Endothelial cell of umbilical vein (primary cell): ENCODE data around the gene NTRK2. TPM values are rescaled to one million over a fixed set of nuclear protein-coding genes. Genes with fewer than 3 reads are reported as not detected.

Source experiments
- BruUV-seq: library from RNA; stranded (reverse); fragments of 400-500 nt; replicated peaks from 2 replicates; lab custom pipeline; 2021; lab: Mats Ljungman, UMichigan
- CTCF ChIA-PET: fragments of 300-600, 350-600 bp; sonication (Branson Sonifier 250); formaldehyde crosslinking; loops from one replicate; lab custom pipeline; 2021; ENCODE audit warnings: antibody characterized with exemption, inconsistent platforms; lab: Charles Lee
- POLR2A ChIA-PET: fragments of 300-600, 350-600 bp; sonication (Branson Sonifier 250); formaldehyde crosslinking; loops from one replicate; lab custom pipeline; 2021; ENCODE audit warnings: antibody characterized with exemption, inconsistent platforms; lab: Charles Lee
- DNase-seq: peaks from one replicate; pipeline ENCODE4 v3.0.0-alpha.2; 2011; ENCODE audit warnings: low read depth, low spot score
- FAIRE-seq: peaks from 2 replicates; lab custom pipeline; 2011; peaks lifted over from hg19 to GRCh38; lab: Jason Lieb, UNC
- H2AFZ ChIP-seq: 2 replicates; pipeline ENCODE4 v1.6.0; 2012; ENCODE audit warnings: low read depth, low read length, control low read depth, inconsistent platforms
- H3K27ac ChIP-seq: 2 replicates; pipeline ENCODE4 v1.5.1; 2011; ENCODE audit warnings: low read depth, mild to moderate bottlenecking, control low read depth, low read length, moderate library complexity; ENCODE audit not compliant: insufficient read depth
- H3K27me3 ChIP-seq, 2 experiments: 2 replicates each; pipeline versions ENCODE4 v1.6.0 to v1.6.1; 2011; ENCODE audit warnings: low read length in 2 of 2, mixed read lengths in 1 of 2; ENCODE audit not compliant: control insufficient read depth in 2 of 2, insufficient read depth in 2 of 2
- H3K36me3 ChIP-seq, 2 experiments: 2 replicates in 1 of 2; 3 replicates in 1 of 2; pipeline ENCODE4 v1.5.1; 2011; ENCODE audit warnings: low read length in 2 of 2, mild to moderate bottlenecking in 1 of 2, moderate library complexity in 1 of 2; ENCODE audit not compliant: control insufficient read depth in 2 of 2, insufficient read depth in 2 of 2; ENCODE audit errors: extremely low read depth in 1 of 2
- H3K4me1 ChIP-seq: 3 replicates; pipeline ENCODE4 v1.5.1; 2011; ENCODE audit warnings: mild to moderate bottlenecking, low read length; ENCODE audit not compliant: control insufficient read depth, insufficient read depth; ENCODE audit errors: extremely low read depth
- H3K4me2 ChIP-seq: 2 replicates; pipeline ENCODE4 v1.6.1; 2011; ENCODE audit warnings: low read length, control low read depth, mixed read lengths; ENCODE audit not compliant: insufficient read depth
- H3K4me3 ChIP-seq, 3 experiments: fragments of 200-600 bp in 1 of 3; sonication (generic), shearing (Covaris generic) in 1 of 3; replicated peaks in 1 of 3; 2 replicates each; pipeline ENCODE4 v1.5.1; 2011 to 2016; ENCODE audit warnings: control low read depth in 3 of 3, low read length in 3 of 3, mild to moderate bottlenecking in 2 of 3, inconsistent platforms in 1 of 3, low read depth in 1 of 3, moderate library complexity in 1 of 3; ENCODE audit not compliant: insufficient read depth in 1 of 3
- H3K79me2 ChIP-seq: 2 replicates; pipeline ENCODE4 v1.6.0; 2012; ENCODE audit warnings: low read length, inconsistent platforms; ENCODE audit not compliant: control insufficient read depth, insufficient read depth
- H3K9ac ChIP-seq: replicated peaks from 2 replicates; pipeline ENCODE3; 2011; ENCODE audit warnings: low read length, control low read depth; ENCODE audit not compliant: insufficient read depth; ENCODE audit errors: extremely low read depth
- H3K9me1 ChIP-seq: replicated peaks from 3 replicates; pipeline ENCODE4 v1.6.0; 2011; ENCODE audit warnings: mild to moderate bottlenecking, low read length; ENCODE audit not compliant: control insufficient read depth, insufficient read depth; ENCODE audit errors: extremely low read depth
- H3K9me3 ChIP-seq: replicated peaks from 2 replicates; pipeline ENCODE4 v1.5.1; 2012; ENCODE audit warnings: low read length, inconsistent platforms; ENCODE audit not compliant: control insufficient read depth, insufficient read depth
- H4K20me1 ChIP-seq: replicated peaks from 2 replicates; pipeline ENCODE3; 2011; ENCODE audit warnings: mild to moderate bottlenecking, low read length; ENCODE audit not compliant: control insufficient read depth, insufficient read depth; ENCODE audit errors: extremely low read depth
- CTCF ChIP-seq, 2 donors: IDR thresholded peaks; 1 replicate in 1 of 2; 2 replicates in 1 of 2; pipeline ENCODE4 v1.5.1; 2011; ENCODE audit warnings: low read length in 2 of 2, mild to moderate bottlenecking in 2 of 2, moderate library complexity in 2 of 2, control low read depth in 1 of 2, inconsistent platforms in 1 of 2, low read depth in 1 of 2; ENCODE audit not compliant: insufficient read depth in 1 of 2; ENCODE audit errors: extremely low read depth in 1 of 2
- EZH2 ChIP-seq: IDR thresholded peaks from 2 replicates; pipeline ENCODE4 v1.6.1; 2012; ENCODE audit warnings: borderline replicate concordance, low read depth, mild to moderate bottlenecking, moderate library complexity, low read length, inconsistent platforms; ENCODE audit not compliant: severe bottlenecking
- FOS ChIP-seq: IDR thresholded peaks from 2 replicates; pipeline ENCODE4 v1.6.1; 2011; ENCODE audit warnings: mild to moderate bottlenecking, low read length, moderate library complexity, borderline replicate concordance; ENCODE audit not compliant: insufficient read depth
- GATA2 ChIP-seq: IDR thresholded peaks from 2 replicates; pipeline ENCODE4 v1.7.0; 2011; ENCODE audit warnings: low read depth, mild to moderate bottlenecking, moderate library complexity, mixed read lengths, low read length; ENCODE audit not compliant: insufficient read length, insufficient read depth
- JUN ChIP-seq: IDR thresholded peaks from 2 replicates; pipeline ENCODE4 v1.6.1; 2011; ENCODE audit warnings: borderline replicate concordance, low read depth; ENCODE audit not compliant: insufficient read length, insufficient read depth
- MYC ChIP-seq: IDR thresholded peaks from one replicate; pipeline ENCODE4 v1.6.1; 2011; ENCODE audit warnings: mild to moderate bottlenecking, low read depth, low read length
- POLR2A ChIP-seq: IDR thresholded peaks from 2 replicates; pipeline ENCODE4 v1.6.1; 2012; ENCODE audit warnings: low read depth, mild to moderate bottlenecking, control low read depth, low read length
- POLR2AphosphoS5 ChIP-seq: IDR thresholded peaks from 2 replicates; pipeline ENCODE4 v1.6.1; 2012; ENCODE audit warnings: low read depth, mild to moderate bottlenecking, control low read depth, low read length, moderate library complexity; ENCODE audit not compliant: insufficient read depth
- dilution Hi-C: fragments of 300-500 bp; cut with MboI; formaldehyde crosslinking; loops from one replicate; pipeline ENCODE4 v1.15.0; 2019; ENCODE audit warnings: low sequenced_read_pairs; ENCODE audit not compliant: extremely low pct_ligation_motif_present
- intact Hi-C: fragments of 100-400 bp; cut with micrococcal nuclease; formaldehyde crosslinking; loops from one replicate; pipeline ENCODE4 v1.10.0; 2022
- polyA plus RNA-seq, 4 experiments: library from polyadenylated mRNA; depleted of rRNA in 3 of 4; stranded (reverse) in 3 of 4; unstranded in 1 of 4; fragments of >200 nt; gene quantifications; 2 replicates each; pipeline versions ENCODE4 v1.2.1 to v1.2.3, GENCODE V29; 2011 to 2012; ENCODE audit warnings: missing spikeins in 1 of 4
- total RNA-seq: library from RNA; stranded (reverse); gene quantifications from 2 replicates; pipeline ENCODE4 v1.2.3, GENCODE V29; 2021
- TF ChIP-seq, protein P1 (sequence below): IDR thresholded peaks from 2 replicates; pipeline ENCODE4 v1.6.1; 2011; ENCODE audit not compliant: insufficient read depth, insufficient read length

The NTRK2 gene
- total and polyA plus RNA-seq, 2 donors (not counting 3 experiments of a cell fraction or from before 2014, with no cell fraction given), result 0.01 to 0.13 TPM

GRCh38 chr9:84947412-84947972 lies 278.0 kb downstream of the NTRK2 start:
- DNase-seq (no peak), FAIRE-seq (no peak)
- ChIA-PET POLR2A (no interaction called here), CTCF (interaction anchor here (1.1 to 1.9 kb wide), 4 partner anchors 165 to 663 kb away, joined by 3 to 7 read pairs (median 4); no protein-coding TSS in a partner anchor)
- dilution Hi-C loops (no loop called here), intact Hi-C loops (no loop called here)
- Histone ChIP-seq H2AFZ (no peak overlapping the region), H3K4me1 (no peaks in the 10 kb centered on the region), H3K36me3 (no peaks in the 10 kb centered on the region), H3K4me2 (no peak overlapping the region), H3K79me2 (no peaks in the 10 kb centered on the region), H3K4me3 (no peak overlapping the region), H4K20me1 (no peaks in the 10 kb centered on the region), H3K27ac (no peak overlapping the region), H3K9ac (no peak overlapping the region), H3K27me3 (no peaks in the 10 kb centered on the region), H3K9me1 (no peaks in the 10 kb centered on the region), H3K9me3 (no peaks in the 10 kb centered on the region)
- TF ChIP-seq MYC (no peak), POLR2A (no peak), FOS (no peak), GATA2 (no peak), POLR2AphosphoS5 (no peak), CTCF (IDR thresholded peaks at IDR 0.05; ENCODE audit: extremely low read depth in 1 of 2, insufficient read depth in 1 of 2, low read depth in 1 of 2, low read length in 2 of 2) (no peak), EZH2 (no peak), JUN (no peak)
- TF ChIP-seq, protein P1, sequence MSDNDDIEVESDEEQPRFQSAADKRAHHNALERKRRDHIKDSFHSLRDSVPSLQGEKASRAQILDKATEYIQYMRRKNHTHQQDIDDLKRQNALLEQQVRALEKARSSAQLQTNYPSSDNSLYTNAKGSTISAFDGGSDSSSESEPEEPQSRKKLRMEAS, result no peak
- BruUV-seq, result no TSS peak
